ENCODE results near the gene AQP12B.

The AQP12B gene

DNA sequence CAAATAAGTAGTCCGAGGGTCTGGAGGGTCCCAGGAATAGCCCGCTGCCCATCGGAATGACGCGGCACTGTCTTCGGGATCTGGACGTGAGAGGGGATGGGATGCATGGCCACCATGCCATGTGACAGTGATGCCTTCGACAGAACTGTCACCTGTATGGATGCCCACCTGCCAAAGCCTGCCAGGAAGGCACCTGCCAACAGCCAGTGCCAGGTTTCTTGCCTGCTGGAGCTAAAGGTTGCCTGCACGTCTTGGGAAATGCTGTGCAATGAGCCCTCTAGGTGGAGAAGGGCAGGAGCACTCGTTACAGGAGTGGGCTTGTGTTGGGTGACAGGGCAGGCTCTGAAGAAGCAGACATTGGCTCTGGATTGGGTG is 36.9 kb downstream of the AQP12B start:
- no peak for TF ChIP-seq ZNF292 (tag by site-specific recombination; IDR thresholded peaks at IDR 0.05; ENCODE audit: borderline replicate concordance, low read depth)
- TF ChIP-seq ZNF624 (tag by site-specific recombination; IDR thresholded peaks at IDR 0.05) = no peak
- TF ChIP-seq ZNF76 (tag by site-specific recombination; IDR thresholded peaks at IDR 0.05; ENCODE audit: borderline replicate concordance, low read depth) = no peak
- no peak for TF ChIP-seq ZNF521 (tag by site-specific recombination; IDR thresholded peaks at IDR 0.05)
- TF ChIP-seq ZNF404 (tag by site-specific recombination; IDR thresholded peaks at IDR 0.05) = no peak
- TF ChIP-seq, protein P1, sequence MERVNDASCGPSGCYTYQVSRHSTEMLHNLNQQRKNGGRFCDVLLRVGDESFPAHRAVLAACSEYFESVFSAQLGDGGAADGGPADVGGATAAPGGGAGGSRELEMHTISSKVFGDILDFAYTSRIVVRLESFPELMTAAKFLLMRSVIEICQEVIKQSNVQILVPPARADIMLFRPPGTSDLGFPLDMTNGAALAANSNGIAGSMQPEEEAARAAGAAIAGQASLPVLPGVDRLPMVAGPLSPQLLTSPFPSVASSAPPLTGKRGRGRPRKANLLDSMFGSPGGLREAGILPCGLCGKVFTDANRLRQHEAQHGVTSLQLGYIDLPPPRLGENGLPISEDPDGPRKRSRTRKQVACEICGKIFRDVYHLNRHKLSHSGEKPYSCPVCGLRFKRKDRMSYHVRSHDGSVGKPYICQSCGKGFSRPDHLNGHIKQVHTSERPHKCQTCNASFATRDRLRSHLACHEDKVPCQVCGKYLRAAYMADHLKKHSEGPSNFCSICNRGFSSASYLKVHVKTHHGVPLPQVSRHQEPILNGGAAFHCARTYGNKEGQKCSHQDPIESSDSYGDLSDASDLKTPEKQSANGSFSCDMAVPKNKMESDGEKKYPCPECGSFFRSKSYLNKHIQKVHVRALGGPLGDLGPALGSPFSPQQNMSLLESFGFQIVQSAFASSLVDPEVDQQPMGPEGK (tag by site-specific recombination; IDR thresholded peaks at IDR 0.05) = no peak
- no peak for TF ChIP-seq ZNF768 (tag by site-specific recombination; IDR thresholded peaks at IDR 0.05)
- no peak for TF ChIP-seq ZNF658 (tag by site-specific recombination; IDR thresholded peaks at IDR 0.05)
- TF ChIP-seq MYNN (tag by site-specific recombination; IDR thresholded peaks at IDR 0.05; ENCODE audit: borderline replicate concordance) = no peak
- TF ChIP-seq, protein P2, sequence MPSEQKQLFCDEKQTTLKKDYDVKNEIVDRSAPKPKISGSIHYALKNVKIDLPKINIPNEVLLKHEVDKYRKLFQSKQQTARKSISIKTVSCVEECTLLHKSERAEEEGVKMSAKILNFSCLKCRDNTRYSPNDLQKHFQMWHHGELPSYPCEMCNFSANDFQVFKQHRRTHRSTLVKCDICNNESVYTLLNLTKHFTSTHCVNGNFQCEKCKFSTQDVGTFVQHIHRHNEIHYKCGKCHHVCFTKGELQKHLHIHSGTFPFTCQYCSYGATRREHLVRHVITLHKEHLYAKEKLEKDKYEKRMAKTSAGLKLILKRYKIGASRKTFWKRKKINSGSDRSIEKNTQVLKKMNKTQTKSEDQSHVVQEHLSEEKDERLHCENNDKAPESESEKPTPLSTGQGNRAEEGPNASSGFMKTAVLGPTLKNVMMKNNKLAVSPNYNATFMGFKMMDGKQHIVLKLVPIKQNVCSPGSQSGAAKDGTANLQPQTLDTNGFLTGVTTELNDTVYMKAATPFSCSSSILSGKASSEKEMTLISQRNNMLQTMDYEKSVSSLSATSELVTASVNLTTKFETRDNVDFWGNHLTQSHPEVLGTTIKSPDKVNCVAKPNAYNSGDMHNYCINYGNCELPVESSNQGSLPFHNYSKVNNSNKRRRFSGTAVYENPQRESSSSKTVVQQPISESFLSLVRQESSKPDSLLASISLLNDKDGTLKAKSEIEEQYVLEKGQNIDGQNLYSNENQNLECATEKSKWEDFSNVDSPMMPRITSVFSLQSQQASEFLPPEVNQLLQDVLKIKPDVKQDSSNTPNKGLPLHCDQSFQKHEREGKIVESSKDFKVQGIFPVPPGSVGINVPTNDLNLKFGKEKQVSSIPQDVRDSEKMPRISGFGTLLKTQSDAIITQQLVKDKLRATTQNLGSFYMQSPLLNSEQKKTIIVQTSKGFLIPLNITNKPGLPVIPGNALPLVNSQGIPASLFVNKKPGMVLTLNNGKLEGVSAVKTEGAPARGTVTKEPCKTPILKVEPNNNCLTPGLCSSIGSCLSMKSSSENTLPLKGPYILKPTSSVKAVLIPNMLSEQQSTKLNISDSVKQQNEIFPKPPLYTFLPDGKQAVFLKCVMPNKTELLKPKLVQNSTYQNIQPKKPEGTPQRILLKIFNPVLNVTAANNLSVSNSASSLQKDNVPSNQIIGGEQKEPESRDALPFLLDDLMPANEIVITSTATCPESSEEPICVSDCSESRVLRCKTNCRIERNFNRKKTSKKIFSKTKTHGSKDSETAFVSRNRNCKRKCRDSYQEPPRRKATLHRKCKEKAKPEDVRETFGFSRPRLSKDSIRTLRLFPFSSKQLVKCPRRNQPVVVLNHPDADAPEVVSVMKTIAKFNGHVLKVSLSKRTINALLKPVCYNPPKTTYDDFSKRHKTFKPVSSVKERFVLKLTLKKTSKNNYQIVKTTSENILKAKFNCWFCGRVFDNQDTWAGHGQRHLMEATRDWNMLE (tag by site-specific recombination; conservative IDR thresholded peaks at IDR 0.05; ENCODE audit: low read depth) = no peak
- TF ChIP-seq, protein P3, sequence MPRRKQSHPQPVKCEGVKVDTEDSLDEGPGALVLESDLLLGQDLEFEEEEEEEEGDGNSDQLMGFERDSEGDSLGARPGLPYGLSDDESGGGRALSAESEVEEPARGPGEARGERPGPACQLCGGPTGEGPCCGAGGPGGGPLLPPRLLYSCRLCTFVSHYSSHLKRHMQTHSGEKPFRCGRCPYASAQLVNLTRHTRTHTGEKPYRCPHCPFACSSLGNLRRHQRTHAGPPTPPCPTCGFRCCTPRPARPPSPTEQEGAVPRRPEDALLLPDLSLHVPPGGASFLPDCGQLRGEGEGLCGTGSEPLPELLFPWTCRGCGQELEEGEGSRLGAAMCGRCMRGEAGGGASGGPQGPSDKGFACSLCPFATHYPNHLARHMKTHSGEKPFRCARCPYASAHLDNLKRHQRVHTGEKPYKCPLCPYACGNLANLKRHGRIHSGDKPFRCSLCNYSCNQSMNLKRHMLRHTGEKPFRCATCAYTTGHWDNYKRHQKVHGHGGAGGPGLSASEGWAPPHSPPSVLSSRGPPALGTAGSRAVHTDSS (tag by site-specific recombination; IDR thresholded peaks at IDR 0.05) = no peak
- TF ChIP-seq, protein P4, sequence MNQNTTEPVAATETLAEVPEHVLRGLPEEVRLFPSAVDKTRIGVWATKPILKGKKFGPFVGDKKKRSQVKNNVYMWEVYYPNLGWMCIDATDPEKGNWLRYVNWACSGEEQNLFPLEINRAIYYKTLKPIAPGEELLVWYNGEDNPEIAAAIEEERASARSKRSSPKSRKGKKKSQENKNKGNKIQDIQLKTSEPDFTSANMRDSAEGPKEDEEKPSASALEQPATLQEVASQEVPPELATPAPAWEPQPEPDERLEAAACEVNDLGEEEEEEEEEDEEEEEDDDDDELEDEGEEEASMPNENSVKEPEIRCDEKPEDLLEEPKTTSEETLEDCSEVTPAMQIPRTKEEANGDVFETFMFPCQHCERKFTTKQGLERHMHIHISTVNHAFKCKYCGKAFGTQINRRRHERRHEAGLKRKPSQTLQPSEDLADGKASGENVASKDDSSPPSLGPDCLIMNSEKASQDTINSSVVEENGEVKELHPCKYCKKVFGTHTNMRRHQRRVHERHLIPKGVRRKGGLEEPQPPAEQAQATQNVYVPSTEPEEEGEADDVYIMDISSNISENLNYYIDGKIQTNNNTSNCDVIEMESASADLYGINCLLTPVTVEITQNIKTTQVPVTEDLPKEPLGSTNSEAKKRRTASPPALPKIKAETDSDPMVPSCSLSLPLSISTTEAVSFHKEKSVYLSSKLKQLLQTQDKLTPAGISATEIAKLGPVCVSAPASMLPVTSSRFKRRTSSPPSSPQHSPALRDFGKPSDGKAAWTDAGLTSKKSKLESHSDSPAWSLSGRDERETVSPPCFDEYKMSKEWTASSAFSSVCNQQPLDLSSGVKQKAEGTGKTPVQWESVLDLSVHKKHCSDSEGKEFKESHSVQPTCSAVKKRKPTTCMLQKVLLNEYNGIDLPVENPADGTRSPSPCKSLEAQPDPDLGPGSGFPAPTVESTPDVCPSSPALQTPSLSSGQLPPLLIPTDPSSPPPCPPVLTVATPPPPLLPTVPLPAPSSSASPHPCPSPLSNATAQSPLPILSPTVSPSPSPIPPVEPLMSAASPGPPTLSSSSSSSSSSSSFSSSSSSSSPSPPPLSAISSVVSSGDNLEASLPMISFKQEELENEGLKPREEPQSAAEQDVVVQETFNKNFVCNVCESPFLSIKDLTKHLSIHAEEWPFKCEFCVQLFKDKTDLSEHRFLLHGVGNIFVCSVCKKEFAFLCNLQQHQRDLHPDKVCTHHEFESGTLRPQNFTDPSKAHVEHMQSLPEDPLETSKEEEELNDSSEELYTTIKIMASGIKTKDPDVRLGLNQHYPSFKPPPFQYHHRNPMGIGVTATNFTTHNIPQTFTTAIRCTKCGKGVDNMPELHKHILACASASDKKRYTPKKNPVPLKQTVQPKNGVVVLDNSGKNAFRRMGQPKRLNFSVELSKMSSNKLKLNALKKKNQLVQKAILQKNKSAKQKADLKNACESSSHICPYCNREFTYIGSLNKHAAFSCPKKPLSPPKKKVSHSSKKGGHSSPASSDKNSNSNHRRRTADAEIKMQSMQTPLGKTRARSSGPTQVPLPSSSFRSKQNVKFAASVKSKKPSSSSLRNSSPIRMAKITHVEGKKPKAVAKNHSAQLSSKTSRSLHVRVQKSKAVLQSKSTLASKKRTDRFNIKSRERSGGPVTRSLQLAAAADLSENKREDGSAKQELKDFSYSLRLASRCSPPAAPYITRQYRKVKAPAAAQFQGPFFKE (tag by site-specific recombination; IDR thresholded peaks at IDR 0.05; ENCODE audit: borderline replicate concordance) = no peak
- TF ChIP-seq ZNF792 (tag by site-specific recombination; IDR thresholded peaks at IDR 0.05) = no peak
- TF ChIP-seq ZNF837 (tag by site-specific recombination; IDR thresholded peaks at IDR 0.05) = no peak
- no peak for TF ChIP-seq ZBTB21 (tag by site-specific recombination; IDR thresholded peaks at IDR 0.05)
- TF ChIP-seq ZSCAN16 (tag by site-specific recombination; IDR thresholded peaks at IDR 0.05) = no peak
- TF ChIP-seq, protein P5, sequence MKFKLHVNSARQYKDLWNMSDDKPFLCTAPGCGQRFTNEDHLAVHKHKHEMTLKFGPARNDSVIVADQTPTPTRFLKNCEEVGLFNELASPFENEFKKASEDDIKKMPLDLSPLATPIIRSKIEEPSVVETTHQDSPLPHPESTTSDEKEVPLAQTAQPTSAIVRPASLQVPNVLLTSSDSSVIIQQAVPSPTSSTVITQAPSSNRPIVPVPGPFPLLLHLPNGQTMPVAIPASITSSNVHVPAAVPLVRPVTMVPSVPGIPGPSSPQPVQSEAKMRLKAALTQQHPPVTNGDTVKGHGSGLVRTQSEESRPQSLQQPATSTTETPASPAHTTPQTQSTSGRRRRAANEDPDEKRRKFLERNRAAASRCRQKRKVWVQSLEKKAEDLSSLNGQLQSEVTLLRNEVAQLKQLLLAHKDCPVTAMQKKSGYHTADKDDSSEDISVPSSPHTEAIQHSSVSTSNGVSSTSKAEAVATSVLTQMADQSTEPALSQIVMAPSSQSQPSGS (tag by site-specific recombination; IDR thresholded peaks at IDR 0.05; ENCODE audit: low read depth) = no peak
- H3K4me3 ChIP-seq (ENCODE audit: low read depth, low read length) = no peak overlapping the region
- no peaks in the 10 kb centered on the region for H3K4me1 ChIP-seq (ENCODE audit: control insufficient read depth, insufficient read depth, low read length)
- ChIA-PET CTCF (no interaction called here), POLR2A (no interaction called here)
- H3K27ac ChIP-seq (ENCODE audit: extremely low read depth, low read depth, low read length) = no peak overlapping the region
- no peaks in the 10 kb centered on the region for H3K9me3 ChIP-seq (ENCODE audit: control insufficient read depth, insufficient read depth, low read depth, low read length)
- no peaks in the 10 kb centered on the region for H3K36me3 ChIP-seq (ENCODE audit: control insufficient read depth in 2 of 2, insufficient read depth in 1 of 2, low read length in 2 of 2)

All from HEK293 (cell line).